WTC11 (cell line): ENCODE results near the gene MAGEB10. TPM values are rescaled to one million over a fixed set of nuclear protein-coding genes. Genes with fewer than 3 reads are reported as not detected.

Source experiments
- ATAC-seq: fragments of 200-7000 bp; cut with Tn5 transposase; 2 replicates; pipeline ENCODE4 v1.10.0; 2021; ENCODE audit warnings: mild to moderate bottlenecking, moderate library complexity
- CTCF ChIA-PET: fragments of 300-600 bp; sonication (Branson Sonifier 250); formaldehyde crosslinking; loops from one replicate; lab custom pipeline; 2021; ENCODE audit warnings: antibody characterized with exemption; lab: Charles Lee
- POLR2A ChIA-PET: fragments of 350-600 bp; sonication (Branson Sonifier 250); formaldehyde crosslinking; loops from one replicate; lab custom pipeline; 2021; ENCODE audit warnings: antibody characterized with exemption; lab: Charles Lee
- DNase-seq: peaks from one replicate; pipeline ENCODE4 v3.0.0; 2021; ENCODE audit warnings: low spot score
- H3K27ac Mint-ChIP-seq: 2 replicates; pipeline ENCODE4 v1.8.0; 2021; ENCODE audit warnings: mixed read lengths
- H3K27me3 Mint-ChIP-seq: 2 replicates; pipeline ENCODE4 v1.8.0; 2021; ENCODE audit warnings: low read depth, mild to moderate bottlenecking, moderate library complexity, mixed read lengths
- H3K36me3 Mint-ChIP-seq: 2 replicates; pipeline ENCODE4 v1.8.0; 2021; ENCODE audit warnings: mixed read lengths
- H3K4me1 Mint-ChIP-seq: 2 replicates; pipeline ENCODE4 v1.8.0; 2022; ENCODE audit warnings: mixed read lengths
- H3K4me3 Mint-ChIP-seq: 2 replicates; pipeline ENCODE4 v1.8.0; 2021; ENCODE audit warnings: mild to moderate bottlenecking, moderate library complexity, mixed read lengths
- H3K9me3 Mint-ChIP-seq: 2 replicates; pipeline ENCODE4 v1.8.0; 2021; ENCODE audit warnings: mixed read lengths
- CBFB ChIP-seq: sonication (generic); formaldehyde crosslinking; IDR thresholded peaks from 2 replicates; pipeline ENCODE4 v1.8.1; 2022; ENCODE audit warnings: mild to moderate bottlenecking, low read depth, missing genetic modification reagents
- CREB1 ChIP-seq: sonication (generic); formaldehyde crosslinking; IDR thresholded peaks from 2 replicates; pipeline ENCODE4 v1.8.0; 2023; ENCODE audit warnings: mild to moderate bottlenecking, missing genetic modification reagents
- ETV6 ChIP-seq: sonication (generic); formaldehyde crosslinking; IDR thresholded peaks from 2 replicates; pipeline ENCODE4 v1.8.1; 2022; ENCODE audit warnings: mild to moderate bottlenecking, missing genetic modification reagents
- FOXJ3 ChIP-seq: sonication (generic); formaldehyde crosslinking; IDR thresholded peaks from 2 replicates; pipeline ENCODE4 v1.9.0; 2021; ENCODE audit warnings: missing genetic modification reagents, mild to moderate bottlenecking, borderline replicate concordance
- FOXP1 ChIP-seq: sonication (generic); formaldehyde crosslinking; IDR thresholded peaks from 2 replicates; pipeline ENCODE4 v1.8.0; 2022; ENCODE audit warnings: missing genetic modification reagents, mild to moderate bottlenecking, moderate library complexity, borderline replicate concordance
- GABPB1 ChIP-seq: sonication (generic); formaldehyde crosslinking; IDR thresholded peaks from 2 replicates; pipeline ENCODE4 v1.8.1; 2023; ENCODE audit warnings: mild to moderate bottlenecking, missing genetic modification reagents
- GTF2I ChIP-seq: fragments of 250-450 bp; sonication (Bioruptor Pico); conservative IDR thresholded peaks from 2 replicates; pipeline ENCODE4 v1.4.0; 2021; ENCODE audit warnings: mild to moderate bottlenecking
- NFATC4 ChIP-seq: fragments of 250-450 bp; sonication (Bioruptor Pico); IDR thresholded peaks from 2 replicates; pipeline ENCODE4 v1.9.0; 2021; ENCODE audit warnings: mild to moderate bottlenecking
- NR2C2 ChIP-seq: sonication (generic); formaldehyde crosslinking; IDR thresholded peaks from 2 replicates; pipeline ENCODE4 v1.8.0; 2022; ENCODE audit warnings: mild to moderate bottlenecking, missing genetic modification reagents
- PRRX2 ChIP-seq: fragments of 250-450 bp; sonication (Bioruptor Pico); IDR thresholded peaks from 2 replicates; pipeline ENCODE4 v1.8.0; 2021; ENCODE audit warnings: mild to moderate bottlenecking
- SOX15 ChIP-seq: fragments of 250-450 bp; sonication (Bioruptor Pico); IDR thresholded peaks from 2 replicates; pipeline ENCODE4 v1.9.0; 2021; ENCODE audit warnings: mild to moderate bottlenecking
- TEAD1 ChIP-seq: sonication (generic); formaldehyde crosslinking; IDR thresholded peaks from 2 replicates; pipeline ENCODE4 v1.8.0; 2022; ENCODE audit warnings: mild to moderate bottlenecking, missing genetic modification reagents
- ZBTB21 ChIP-seq: sonication (generic); formaldehyde crosslinking; IDR thresholded peaks from 2 replicates; pipeline ENCODE4 v1.8.1; 2023; ENCODE audit warnings: mild to moderate bottlenecking, missing genetic modification reagents, borderline replicate concordance
- ZNF396 ChIP-seq: fragments of 250-450 bp; sonication (Bioruptor Pico); IDR thresholded peaks from 2 replicates; pipeline ENCODE4 v1.8.0; 2021; ENCODE audit warnings: mild to moderate bottlenecking, moderate library complexity, borderline replicate concordance
- total RNA-seq: library from RNA; stranded (reverse); gene quantifications from 3 replicates; pipeline ENCODE4 v1.2.3, GENCODE V29; 2021
- TF ChIP-seq, protein P1 (sequence below): sonication (generic); formaldehyde crosslinking; IDR thresholded peaks from 2 replicates; pipeline ENCODE4 v1.8.1; 2023; ENCODE audit warnings: mild to moderate bottlenecking, missing genetic modification reagents
- TF ChIP-seq, protein P2 (sequence below): sonication (generic); formaldehyde crosslinking; IDR thresholded peaks from 2 replicates; pipeline ENCODE4 v1.8.1; 2023; ENCODE audit warnings: mild to moderate bottlenecking, missing genetic modification reagents, moderate library complexity
- TF ChIP-seq, protein P3 (sequence below): sonication (generic); formaldehyde crosslinking; IDR thresholded peaks from 2 replicates; pipeline ENCODE4 v1.8.0; 2023; ENCODE audit warnings: missing genetic modification reagents
- TF ChIP-seq, protein P4 (sequence below): sonication (generic); formaldehyde crosslinking; IDR thresholded peaks from 2 replicates; pipeline ENCODE4 v1.8.1; 2023; ENCODE audit warnings: mild to moderate bottlenecking, missing genetic modification reagents, moderate library complexity
- TF ChIP-seq, protein P5 (sequence below): sonication (generic); formaldehyde crosslinking; IDR thresholded peaks from 2 replicates; pipeline ENCODE4 v1.8.1; 2022; ENCODE audit warnings: missing genetic modification reagents, borderline replicate concordance
- TF ChIP-seq, protein P6 (sequence below): fragments of 250-450 bp; sonication (Bioruptor Pico); IDR thresholded peaks from 2 replicates; pipeline ENCODE4 v1.8.0; 2021; ENCODE audit warnings: mild to moderate bottlenecking
- TF ChIP-seq, protein P7 (sequence below): sonication (generic); formaldehyde crosslinking; conservative IDR thresholded peaks from 2 replicates; pipeline ENCODE4 v1.8.1; 2023; ENCODE audit warnings: mild to moderate bottlenecking, low read depth, missing genetic modification reagents, moderate library complexity
- TF ChIP-seq, protein P8 (sequence below): fragments of 250-450 bp; sonication (Bioruptor Pico); IDR thresholded peaks from 2 replicates; pipeline ENCODE4 v1.9.0; 2021; ENCODE audit warnings: moderate library complexity, mild to moderate bottlenecking, inconsistent platforms, borderline replicate concordance
- TF ChIP-seq, protein P9 (sequence below): sonication (generic); formaldehyde crosslinking; IDR thresholded peaks from 2 replicates; pipeline ENCODE4 v1.8.0; 2022; ENCODE audit warnings: mild to moderate bottlenecking, missing genetic modification reagents

The MAGEB10 gene
- total RNA-seq, 1 experiment from 2014 or later = not detected

DNA sequence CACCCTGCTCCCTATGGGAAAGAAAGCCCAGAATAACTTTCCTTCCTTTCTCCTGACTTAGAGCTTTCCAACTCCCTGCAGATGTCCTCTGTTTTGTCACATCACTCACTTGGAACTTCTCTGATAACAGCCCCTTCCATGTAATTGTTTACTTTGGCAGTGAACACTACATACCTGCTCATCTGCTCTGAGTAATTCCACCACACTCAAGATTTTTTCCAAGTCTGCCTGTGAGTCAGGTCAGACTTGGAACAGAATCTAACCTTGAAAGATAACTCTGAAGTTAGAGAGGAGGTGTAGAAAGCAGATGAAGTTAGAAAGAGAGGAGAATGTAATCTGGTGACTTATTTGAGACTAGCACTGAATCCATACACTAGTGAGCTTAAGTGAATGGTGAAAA lies 7.4 kb downstream of the MAGEB10 start (continued):
- TF ChIP-seq SOX15 (no peak), GTF2I (CRISPR knock-in tag) (no peak), GABPB1 (CRISPR knock-in tag) (no peak), TEAD1 (no peak)
- TF ChIP-seq, protein P1, sequence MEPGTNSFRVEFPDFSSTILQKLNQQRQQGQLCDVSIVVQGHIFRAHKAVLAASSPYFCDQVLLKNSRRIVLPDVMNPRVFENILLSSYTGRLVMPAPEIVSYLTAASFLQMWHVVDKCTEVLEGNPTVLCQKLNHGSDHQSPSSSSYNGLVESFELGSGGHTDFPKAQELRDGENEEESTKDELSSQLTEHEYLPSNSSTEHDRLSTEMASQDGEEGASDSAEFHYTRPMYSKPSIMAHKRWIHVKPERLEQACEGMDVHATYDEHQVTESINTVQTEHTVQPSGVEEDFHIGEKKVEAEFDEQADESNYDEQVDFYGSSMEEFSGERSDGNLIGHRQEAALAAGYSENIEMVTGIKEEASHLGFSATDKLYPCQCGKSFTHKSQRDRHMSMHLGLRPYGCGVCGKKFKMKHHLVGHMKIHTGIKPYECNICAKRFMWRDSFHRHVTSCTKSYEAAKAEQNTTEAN = no peak
- TF ChIP-seq, protein P2, sequence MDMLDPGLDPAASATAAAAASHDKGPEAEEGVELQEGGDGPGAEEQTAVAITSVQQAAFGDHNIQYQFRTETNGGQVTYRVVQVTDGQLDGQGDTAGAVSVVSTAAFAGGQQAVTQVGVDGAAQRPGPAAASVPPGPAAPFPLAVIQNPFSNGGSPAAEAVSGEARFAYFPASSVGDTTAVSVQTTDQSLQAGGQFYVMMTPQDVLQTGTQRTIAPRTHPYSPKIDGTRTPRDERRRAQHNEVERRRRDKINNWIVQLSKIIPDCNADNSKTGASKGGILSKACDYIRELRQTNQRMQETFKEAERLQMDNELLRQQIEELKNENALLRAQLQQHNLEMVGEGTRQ (CRISPR knock-in tag) = no peak

DNA sequence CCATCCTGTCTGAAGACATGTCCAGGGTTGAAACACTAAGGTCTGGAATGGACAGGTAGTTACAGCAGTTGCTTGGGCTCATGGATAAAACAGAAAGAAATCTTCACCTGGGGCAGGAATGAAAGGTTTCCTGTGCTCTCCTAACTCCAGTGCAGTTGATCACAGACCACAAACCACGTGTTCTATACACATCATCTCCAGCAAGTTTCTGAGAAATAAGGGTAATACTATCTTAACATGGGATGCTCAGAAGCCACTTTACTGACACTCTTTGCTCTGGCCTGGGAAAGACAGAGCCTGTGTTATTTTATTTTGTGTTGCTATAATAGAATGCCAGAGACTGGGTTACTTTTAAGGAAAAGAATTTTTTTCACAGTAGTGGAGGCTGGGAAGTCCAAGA lies 16.0 kb downstream of the MAGEB10 start:
- Mint-ChIP-seq H3K27me3 (no peaks in the 10 kb centered on the region), H3K9me3 (no peaks in the 10 kb centered on the region), H3K36me3 (no peaks in the 10 kb centered on the region), H3K27ac (no peak overlapping the region), H3K4me1 (peaks cover 9% of the 10 kb centered on the region; the same call in 1 of the 2 replicates), H3K4me3 (no peak overlapping the region)
- CTCF ChIA-PET = no interaction called here
- TF ChIP-seq ZNF396 (CRISPR knock-in tag) = no peak
- TF ChIP-seq, protein P3, sequence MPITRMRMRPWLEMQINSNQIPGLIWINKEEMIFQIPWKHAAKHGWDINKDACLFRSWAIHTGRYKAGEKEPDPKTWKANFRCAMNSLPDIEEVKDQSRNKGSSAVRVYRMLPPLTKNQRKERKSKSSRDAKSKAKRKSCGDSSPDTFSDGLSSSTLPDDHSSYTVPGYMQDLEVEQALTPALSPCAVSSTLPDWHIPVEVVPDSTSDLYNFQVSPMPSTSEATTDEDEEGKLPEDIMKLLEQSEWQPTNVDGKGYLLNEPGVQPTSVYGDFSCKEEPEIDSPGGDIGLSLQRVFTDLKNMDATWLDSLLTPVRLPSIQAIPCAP (CRISPR knock-in tag) = no peak
- TF ChIP-seq, protein P4, sequence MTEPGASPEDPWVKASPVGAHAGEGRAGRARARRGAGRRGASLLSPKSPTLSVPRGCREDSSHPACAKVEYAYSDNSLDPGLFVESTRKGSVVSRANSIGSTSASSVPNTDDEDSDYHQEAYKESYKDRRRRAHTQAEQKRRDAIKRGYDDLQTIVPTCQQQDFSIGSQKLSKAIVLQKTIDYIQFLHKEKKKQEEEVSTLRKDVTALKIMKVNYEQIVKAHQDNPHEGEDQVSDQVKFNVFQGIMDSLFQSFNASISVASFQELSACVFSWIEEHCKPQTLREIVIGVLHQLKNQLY (CRISPR knock-in tag) = no peak
- TF ChIP-seq ETV6 (CRISPR knock-in tag) = no peak
- TF ChIP-seq, protein P5, sequence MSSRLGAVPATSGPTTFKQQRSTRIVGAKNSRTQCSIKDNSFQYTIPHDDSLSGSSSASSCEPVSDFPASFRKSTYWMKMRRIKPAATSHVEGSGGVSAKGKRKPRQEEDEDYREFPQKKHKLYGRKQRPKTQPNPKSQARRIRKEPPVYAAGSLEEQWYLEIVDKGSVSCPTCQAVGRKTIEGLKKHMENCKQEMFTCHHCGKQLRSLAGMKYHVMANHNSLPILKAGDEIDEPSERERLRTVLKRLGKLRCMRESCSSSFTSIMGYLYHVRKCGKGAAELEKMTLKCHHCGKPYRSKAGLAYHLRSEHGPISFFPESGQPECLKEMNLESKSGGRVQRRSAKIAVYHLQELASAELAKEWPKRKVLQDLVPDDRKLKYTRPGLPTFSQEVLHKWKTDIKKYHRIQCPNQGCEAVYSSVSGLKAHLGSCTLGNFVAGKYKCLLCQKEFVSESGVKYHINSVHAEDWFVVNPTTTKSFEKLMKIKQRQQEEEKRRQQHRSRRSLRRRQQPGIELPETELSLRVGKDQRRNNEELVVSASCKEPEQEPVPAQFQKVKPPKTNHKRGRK (CRISPR knock-in tag) = no peak
- no peak for TF ChIP-seq FOXJ3 (CRISPR knock-in tag)
- TF ChIP-seq NR2C2 = no peak
- TF ChIP-seq FOXP1 (CRISPR knock-in tag) = no peak
- TF ChIP-seq, protein P6, sequence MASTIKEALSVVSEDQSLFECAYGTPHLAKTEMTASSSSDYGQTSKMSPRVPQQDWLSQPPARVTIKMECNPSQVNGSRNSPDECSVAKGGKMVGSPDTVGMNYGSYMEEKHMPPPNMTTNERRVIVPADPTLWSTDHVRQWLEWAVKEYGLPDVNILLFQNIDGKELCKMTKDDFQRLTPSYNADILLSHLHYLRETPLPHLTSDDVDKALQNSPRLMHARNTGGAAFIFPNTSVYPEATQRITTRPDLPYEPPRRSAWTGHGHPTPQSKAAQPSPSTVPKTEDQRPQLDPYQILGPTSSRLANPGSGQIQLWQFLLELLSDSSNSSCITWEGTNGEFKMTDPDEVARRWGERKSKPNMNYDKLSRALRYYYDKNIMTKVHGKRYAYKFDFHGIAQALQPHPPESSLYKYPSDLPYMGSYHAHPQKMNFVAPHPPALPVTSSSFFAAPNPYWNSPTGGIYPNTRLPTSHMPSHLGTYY (CRISPR knock-in tag) = no peak
- no peak for TF ChIP-seq CREB1 (CRISPR knock-in tag)
- TF ChIP-seq, protein P7, sequence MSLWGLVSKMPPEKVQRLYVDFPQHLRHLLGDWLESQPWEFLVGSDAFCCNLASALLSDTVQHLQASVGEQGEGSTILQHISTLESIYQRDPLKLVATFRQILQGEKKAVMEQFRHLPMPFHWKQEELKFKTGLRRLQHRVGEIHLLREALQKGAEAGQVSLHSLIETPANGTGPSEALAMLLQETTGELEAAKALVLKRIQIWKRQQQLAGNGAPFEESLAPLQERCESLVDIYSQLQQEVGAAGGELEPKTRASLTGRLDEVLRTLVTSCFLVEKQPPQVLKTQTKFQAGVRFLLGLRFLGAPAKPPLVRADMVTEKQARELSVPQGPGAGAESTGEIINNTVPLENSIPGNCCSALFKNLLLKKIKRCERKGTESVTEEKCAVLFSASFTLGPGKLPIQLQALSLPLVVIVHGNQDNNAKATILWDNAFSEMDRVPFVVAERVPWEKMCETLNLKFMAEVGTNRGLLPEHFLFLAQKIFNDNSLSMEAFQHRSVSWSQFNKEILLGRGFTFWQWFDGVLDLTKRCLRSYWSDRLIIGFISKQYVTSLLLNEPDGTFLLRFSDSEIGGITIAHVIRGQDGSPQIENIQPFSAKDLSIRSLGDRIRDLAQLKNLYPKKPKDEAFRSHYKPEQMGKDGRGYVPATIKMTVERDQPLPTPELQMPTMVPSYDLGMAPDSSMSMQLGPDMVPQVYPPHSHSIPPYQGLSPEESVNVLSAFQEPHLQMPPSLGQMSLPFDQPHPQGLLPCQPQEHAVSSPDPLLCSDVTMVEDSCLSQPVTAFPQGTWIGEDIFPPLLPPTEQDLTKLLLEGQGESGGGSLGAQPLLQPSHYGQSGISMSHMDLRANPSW = no peak
- TF ChIP-seq, protein P8, sequence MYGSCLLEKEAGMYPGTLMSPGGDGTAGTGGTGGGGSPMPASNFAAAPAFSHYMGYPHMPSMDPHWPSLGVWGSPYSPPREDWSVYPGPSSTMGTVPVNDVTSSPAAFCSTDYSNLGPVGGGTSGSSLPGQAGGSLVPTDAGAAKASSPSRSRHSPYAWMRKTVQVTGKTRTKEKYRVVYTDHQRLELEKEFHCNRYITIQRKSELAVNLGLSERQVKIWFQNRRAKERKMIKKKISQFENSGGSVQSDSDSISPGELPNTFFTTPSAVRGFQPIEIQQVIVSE = no peak
- no peak for TF ChIP-seq CBFB (CRISPR knock-in tag)
- TF ChIP-seq ZBTB21 (CRISPR knock-in tag) = no peak
- no peak for TF ChIP-seq TEAD1
- TF ChIP-seq PRRX2 = no peak
- TF ChIP-seq, protein P9, sequence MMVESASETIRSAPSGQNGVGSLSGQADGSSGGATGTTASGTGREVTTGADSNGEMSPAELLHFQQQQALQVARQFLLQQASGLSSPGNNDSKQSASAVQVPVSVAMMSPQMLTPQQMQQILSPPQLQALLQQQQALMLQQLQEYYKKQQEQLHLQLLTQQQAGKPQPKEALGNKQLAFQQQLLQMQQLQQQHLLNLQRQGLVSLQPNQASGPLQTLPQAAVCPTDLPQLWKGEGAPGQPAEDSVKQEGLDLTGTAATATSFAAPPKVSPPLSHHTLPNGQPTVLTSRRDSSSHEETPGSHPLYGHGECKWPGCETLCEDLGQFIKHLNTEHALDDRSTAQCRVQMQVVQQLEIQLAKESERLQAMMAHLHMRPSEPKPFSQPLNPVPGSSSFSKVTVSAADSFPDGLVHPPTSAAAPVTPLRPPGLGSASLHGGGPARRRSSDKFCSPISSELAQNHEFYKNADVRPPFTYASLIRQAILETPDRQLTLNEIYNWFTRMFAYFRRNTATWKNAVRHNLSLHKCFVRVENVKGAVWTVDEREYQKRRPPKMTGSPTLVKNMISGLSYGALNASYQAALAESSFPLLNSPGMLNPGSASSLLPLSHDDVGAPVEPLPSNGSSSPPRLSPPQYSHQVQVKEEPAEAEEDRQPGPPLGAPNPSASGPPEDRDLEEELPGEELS = no peak
- TF ChIP-seq NFATC4 (CRISPR knock-in tag) = no peak
- no peak for DNase-seq
- ATAC-seq = no peak
- POLR2A ChIA-PET = no interaction called here
